ENCODE data around the gene SOX5.

The SOX5 gene

DNA sequence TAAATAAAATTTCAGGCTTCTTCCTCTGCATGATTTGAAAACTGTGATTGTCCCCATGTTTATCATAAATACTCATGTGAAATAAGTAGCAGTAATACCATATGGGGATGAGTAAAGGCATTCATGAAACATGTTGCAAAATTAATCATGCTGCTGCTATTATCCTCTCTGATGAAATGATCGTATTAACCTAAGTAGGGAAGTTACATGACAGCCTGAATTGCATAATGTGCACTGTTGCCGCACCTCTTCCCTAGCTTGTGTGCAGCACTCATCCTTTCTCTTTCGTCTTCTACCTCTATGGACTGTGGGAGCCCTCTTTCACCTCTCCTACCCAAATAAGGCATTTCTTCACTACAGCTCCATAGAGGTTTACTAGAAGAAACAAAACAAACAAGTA, 367.6 kb downstream of the SOX5 start:
- no peak overlapping the region for H3K4me3 ChIP-seq (ENCODE audit: low read length)
- no peaks in the 10 kb centered on the region for H3K9me3 ChIP-seq (ENCODE audit: low read length)
- no peaks in the 10 kb centered on the region for H3K4me1 ChIP-seq (ENCODE audit: insufficient read depth, low read length)
- H3K27me3 ChIP-seq (ENCODE audit: insufficient read depth, low read length): no peaks in the 10 kb centered on the region
- no peak overlapping the region for H2AFZ ChIP-seq (ENCODE audit: low read depth, low read length)
- H3K36me3 ChIP-seq (ENCODE audit: insufficient read depth, low read length): no peaks in the 10 kb centered on the region

DNA sequence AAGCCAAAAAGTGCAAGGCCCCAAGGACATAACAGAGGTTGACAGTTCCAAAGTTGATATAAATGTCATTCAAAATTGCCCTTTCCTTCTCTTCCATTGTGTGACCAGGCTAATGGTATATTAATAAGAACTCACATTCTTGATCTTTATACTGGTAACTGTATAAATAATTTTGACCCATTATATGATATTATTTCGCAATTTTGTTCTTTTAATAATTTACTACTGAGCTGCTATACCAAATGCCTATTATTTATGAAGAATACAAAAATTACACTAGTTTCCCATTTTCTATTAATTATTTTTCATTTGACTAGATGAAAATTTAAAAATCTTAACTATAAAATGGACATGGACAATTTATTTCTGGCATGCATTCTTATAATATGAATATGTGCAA, 370.2 kb downstream of the SOX5 start:
- Histone ChIP-seq H3K36me3 (ENCODE audit: insufficient read depth, low read length) (peaks cover 2% of the 10 kb centered on the region), H3K9me3 (ENCODE audit: low read length) (no peaks in the 10 kb centered on the region), H3K4me3 (ENCODE audit: low read length) (no peak overlapping the region), H3K4me1 (ENCODE audit: insufficient read depth, low read length) (no peaks in the 10 kb centered on the region), H2AFZ (ENCODE audit: low read depth, low read length) (no peak overlapping the region), H3K27me3 (ENCODE audit: insufficient read depth, low read length) (no peaks in the 10 kb centered on the region)

DNA sequence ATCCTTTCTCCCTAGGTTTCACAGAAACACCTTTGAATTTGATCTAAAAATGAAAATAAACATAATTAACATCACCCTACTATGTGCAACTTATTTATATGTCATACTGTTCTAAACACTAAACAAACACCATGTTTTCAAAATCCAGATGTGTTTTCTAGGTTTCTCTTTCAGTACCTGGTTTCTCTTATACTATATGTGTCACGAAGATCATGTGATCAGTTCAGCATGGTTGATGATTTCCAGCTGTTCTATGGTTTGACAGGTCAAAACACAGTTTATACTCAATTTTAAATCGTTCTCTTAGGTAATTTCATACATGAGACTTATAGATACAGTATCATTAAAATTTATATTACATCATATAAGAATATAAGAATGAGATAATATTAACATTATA, 373.1 kb downstream of the SOX5 start:
- no peak overlapping the region for H3K4me3 ChIP-seq (ENCODE audit: low read length)
- H3K4me1 ChIP-seq (ENCODE audit: insufficient read depth, low read length): peaks cover 2% of the 10 kb centered on the region
- H3K9me3 ChIP-seq (ENCODE audit: low read length): no peaks in the 10 kb centered on the region
- peaks cover 9% of the 10 kb centered on the region for H3K36me3 ChIP-seq (ENCODE audit: insufficient read depth, low read length)
- H3K27me3 ChIP-seq (ENCODE audit: insufficient read depth, low read length): no peaks in the 10 kb centered on the region
- H2AFZ ChIP-seq (ENCODE audit: low read depth, low read length): no peak overlapping the region

DNA sequence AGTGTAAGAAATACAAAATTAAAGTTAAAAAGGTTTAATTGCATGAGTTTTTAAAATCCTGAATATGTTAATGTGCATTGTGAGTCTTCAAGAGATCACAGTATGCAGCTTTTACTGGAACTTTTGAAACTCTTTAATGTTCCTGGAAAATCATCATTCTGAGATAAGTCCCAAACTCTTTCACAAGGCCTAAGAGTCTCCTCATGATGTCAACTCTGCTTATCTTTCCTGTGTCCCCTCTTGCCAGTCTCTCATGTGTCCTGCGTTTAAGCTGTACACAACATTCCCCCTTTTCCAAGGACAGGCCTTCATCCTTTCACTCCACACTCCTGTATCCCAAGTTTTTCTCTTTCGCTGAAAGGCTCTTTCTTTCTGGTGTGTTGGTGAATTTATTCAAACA, 380.1 kb downstream of the SOX5 start:
- Histone ChIP-seq H3K27me3 (ENCODE audit: insufficient read depth, low read length) (no peaks in the 10 kb centered on the region), H3K4me3 (ENCODE audit: low read length) (no peak overlapping the region), H3K4me1 (ENCODE audit: insufficient read depth, low read length) (peaks cover 2% of the 10 kb centered on the region), H2AFZ (ENCODE audit: low read depth, low read length) (no peak overlapping the region), H3K9me3 (ENCODE audit: low read length) (no peaks in the 10 kb centered on the region), H3K36me3 (ENCODE audit: insufficient read depth, low read length) (peaks cover 12% of the 10 kb centered on the region)

DNA sequence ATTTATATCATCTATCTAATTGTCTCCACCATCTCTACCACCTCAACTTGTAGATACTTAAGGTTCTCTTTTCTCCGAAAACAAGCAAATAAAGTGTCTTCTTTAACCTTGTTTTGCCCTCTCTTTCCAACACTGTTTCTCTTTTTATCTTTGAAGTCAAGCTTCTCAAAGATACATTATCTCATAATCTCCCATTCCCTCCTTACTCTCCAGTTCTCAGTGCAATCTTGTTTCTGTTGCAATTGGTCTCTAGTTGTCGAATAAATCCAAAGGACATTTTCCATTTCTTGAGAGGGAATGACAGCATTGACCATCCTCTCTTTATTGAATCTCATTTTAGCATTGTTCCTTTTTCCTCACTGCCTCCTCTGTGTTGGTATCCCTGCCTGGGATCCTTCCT, 383.3 kb downstream of the SOX5 start:
- Histone ChIP-seq H3K36me3 (ENCODE audit: insufficient read depth, low read length) (peaks cover 10% of the 10 kb centered on the region), H3K4me3 (ENCODE audit: low read length) (no peak overlapping the region), H3K9me3 (ENCODE audit: low read length) (no peaks in the 10 kb centered on the region)

DNA sequence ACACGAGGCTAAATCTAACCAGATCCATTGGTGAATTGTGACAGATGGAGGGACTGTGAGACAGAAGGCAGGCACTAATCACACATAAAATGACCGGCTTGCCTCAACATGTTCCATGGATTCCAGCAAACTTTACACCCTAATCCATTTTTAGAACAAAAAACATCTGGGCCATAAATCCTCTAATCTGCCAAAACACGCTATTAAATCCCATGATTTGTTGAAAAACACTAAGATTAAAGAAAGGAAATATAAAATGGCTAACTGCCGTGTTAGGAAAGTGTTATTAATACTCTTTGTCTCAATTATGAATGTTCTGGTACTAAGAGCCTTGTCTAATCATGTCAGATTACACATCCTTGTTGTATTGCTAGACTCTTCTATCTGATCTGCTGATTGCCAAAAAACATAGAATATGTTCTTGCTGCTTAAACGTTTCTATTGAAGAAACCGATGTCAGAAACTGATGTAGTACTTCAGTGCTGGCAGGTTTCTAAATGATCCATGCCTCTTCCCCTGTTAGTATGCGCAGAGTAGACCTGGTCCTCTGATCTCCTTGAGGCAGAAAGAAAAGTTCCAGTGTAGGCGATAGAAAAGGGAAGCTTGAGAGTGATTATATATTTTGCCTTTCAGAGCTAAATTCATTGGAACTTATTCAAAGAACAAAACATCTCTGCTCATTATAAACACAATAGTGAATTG, 384.9 kb downstream of the SOX5 start:
- no peaks in the 10 kb centered on the region for H3K4me1 ChIP-seq (ENCODE audit: insufficient read depth, low read length)
- H3K9me3 ChIP-seq (ENCODE audit: low read length): no peaks in the 10 kb centered on the region
- no peaks in the 10 kb centered on the region for H3K27me3 ChIP-seq (ENCODE audit: insufficient read depth, low read length)
- H2AFZ ChIP-seq (ENCODE audit: low read depth, low read length): no peak overlapping the region
- H3K36me3 ChIP-seq (ENCODE audit: insufficient read depth, low read length): peaks cover 13% of the 10 kb centered on the region
- no peak overlapping the region for H3K4me3 ChIP-seq (ENCODE audit: low read length)

More for the DNA sequence above, 383.3 kb downstream of the SOX5 start:
- Histone ChIP-seq H3K27me3 (ENCODE audit: insufficient read depth, low read length) (no peaks in the 10 kb centered on the region), H2AFZ (ENCODE audit: low read depth, low read length) (no peak overlapping the region), H3K4me1 (ENCODE audit: insufficient read depth, low read length) (no peaks in the 10 kb centered on the region)

DNA sequence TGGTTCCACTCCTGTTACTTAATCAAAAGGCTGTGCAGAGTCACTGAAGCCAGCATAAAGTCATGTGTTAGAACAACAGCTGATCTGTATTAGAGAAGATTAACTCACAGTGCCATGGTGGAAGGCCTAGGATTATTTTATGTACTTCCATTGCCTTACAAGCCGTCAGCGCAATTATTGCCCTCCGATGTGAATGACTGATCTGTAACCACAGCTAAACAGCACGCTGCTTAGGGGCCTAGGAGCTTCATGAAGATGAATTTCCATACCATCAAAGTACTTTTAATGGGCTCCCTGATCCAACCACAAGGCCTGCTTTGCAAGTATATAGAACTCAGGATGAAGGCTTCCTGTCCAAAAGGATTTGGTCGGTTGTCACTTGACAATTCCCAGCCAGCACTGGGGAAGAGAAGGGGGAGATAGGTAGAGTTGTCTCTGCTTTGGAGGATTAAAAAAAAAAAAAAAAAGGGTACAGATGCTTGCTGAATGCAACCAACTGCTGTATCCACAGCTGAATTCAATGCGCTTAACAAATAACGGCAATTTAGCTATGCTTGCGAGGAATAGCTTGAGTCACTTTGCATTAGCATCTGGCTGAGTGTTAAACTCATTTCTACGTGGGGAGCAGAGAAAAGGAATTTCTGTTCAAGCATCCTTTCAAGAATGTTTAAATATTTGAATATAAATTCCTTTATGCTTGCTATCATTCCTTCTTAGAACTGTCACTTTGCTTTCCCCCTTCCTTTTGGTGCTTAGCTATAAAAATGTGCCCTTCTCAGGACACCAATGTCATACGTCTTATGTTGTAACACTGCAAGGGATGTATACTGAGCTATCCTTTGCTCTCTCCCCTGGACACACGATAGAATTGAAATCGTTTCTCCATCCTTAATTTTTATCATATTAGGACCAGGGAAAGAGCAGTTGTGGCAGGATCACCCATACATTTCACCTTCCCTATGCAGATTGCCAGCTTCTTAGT, 387.8 kb downstream of the SOX5 start:
- Histone ChIP-seq H3K4me1 (ENCODE audit: insufficient read depth, low read length) (peaks cover 2% of the 10 kb centered on the region), H2AFZ (ENCODE audit: low read depth, low read length) (no peak overlapping the region), H3K27me3 (ENCODE audit: insufficient read depth, low read length) (no peaks in the 10 kb centered on the region), H3K4me3 (ENCODE audit: low read length) (no peak overlapping the region), H3K9me3 (ENCODE audit: low read length) (peaks cover 2% of the 10 kb centered on the region), H3K36me3 (ENCODE audit: insufficient read depth, low read length) (peaks cover 18% of the 10 kb centered on the region)

DNA sequence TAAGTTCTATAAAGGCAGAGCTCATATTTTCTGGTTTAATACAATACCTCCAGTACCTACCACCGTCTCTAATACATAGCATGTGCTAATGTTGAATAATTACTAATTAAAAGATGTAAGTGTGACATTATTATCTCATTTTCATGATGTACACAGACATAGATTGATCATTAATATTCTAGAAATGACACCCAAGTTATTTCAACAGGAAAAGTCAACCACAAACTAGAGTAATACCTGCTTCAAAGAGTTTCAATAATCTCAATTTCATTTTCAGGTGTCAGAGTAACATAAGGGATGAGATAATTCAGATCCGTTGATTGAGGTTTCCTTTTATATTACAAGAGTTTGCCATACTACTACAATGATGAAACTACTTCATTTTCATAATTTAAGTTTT, 388.9 kb downstream of the SOX5 start:
- Histone ChIP-seq H3K36me3 (ENCODE audit: insufficient read depth, low read length) (peaks cover 18% of the 10 kb centered on the region), H3K4me3 (ENCODE audit: low read length) (no peak overlapping the region), H2AFZ (ENCODE audit: low read depth, low read length) (no peak overlapping the region), H3K4me1 (ENCODE audit: insufficient read depth, low read length) (peaks cover 13% of the 10 kb centered on the region), H3K27me3 (ENCODE audit: insufficient read depth, low read length) (no peaks in the 10 kb centered on the region), H3K9me3 (ENCODE audit: low read length) (peaks cover 2% of the 10 kb centered on the region)

DNA sequence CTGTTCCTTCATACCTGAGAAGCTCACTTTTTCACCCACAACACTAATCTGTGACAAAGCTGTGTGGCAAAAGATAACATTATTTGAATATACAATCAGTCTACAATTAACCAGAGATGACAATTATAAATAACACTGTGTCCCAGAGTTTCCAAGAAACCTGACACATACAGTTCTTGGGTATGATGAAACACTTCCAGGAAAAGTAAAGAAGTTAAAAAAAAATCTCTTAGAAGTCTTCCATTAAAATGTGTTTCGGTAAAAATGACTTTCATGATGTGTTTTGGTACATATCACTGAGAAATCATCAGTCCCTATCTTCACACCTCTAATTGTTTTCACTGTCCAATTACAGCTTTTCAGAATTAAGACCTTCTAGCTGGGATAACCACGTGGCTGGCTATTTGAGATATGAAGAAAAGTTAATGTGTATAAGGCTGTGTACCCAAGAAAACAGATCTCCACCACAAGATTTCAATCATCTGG, 390.2 kb downstream of the SOX5 start:
- H3K36me3 ChIP-seq (ENCODE audit: insufficient read depth, low read length): peaks cover 18% of the 10 kb centered on the region
- no peak overlapping the region for H2AFZ ChIP-seq (ENCODE audit: low read depth, low read length)
- peaks cover 2% of the 10 kb centered on the region for H3K9me3 ChIP-seq (ENCODE audit: low read length)
- peaks cover 21% of the 10 kb centered on the region for H3K4me1 ChIP-seq (ENCODE audit: insufficient read depth, low read length)
- H3K27me3 ChIP-seq (ENCODE audit: insufficient read depth, low read length): no peaks in the 10 kb centered on the region
- no peak overlapping the region for H3K4me3 ChIP-seq (ENCODE audit: low read length)

DNA sequence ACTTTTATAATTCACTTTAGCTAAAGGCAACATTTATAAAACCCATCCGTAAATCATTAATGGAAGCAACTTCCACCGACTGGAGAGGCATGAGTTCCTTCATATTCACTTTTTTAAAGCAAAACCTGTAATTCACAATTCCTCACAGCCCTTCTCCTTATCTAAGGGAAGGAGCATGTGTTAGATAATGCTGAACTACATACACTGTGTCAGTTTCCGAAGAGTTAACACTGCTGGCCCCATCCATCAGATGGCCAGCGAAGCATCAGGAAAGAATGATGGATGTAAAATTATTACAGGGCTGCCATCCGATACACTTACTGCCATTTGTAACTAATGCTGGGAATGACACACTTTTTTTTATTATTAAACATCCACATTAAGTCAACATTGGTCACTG, 392.8 kb downstream of the SOX5 start:
- H3K4me1 ChIP-seq (ENCODE audit: insufficient read depth, low read length): peaks cover 21% of the 10 kb centered on the region
- H3K36me3 ChIP-seq (ENCODE audit: insufficient read depth, low read length): peaks cover 12% of the 10 kb centered on the region
- no peaks in the 10 kb centered on the region for H3K27me3 ChIP-seq (ENCODE audit: insufficient read depth, low read length)
- no peak overlapping the region for H3K4me3 ChIP-seq (ENCODE audit: low read length)
- no peak overlapping the region for H2AFZ ChIP-seq (ENCODE audit: low read depth, low read length)
- peaks cover 2% of the 10 kb centered on the region for H3K9me3 ChIP-seq (ENCODE audit: low read length)

DNA sequence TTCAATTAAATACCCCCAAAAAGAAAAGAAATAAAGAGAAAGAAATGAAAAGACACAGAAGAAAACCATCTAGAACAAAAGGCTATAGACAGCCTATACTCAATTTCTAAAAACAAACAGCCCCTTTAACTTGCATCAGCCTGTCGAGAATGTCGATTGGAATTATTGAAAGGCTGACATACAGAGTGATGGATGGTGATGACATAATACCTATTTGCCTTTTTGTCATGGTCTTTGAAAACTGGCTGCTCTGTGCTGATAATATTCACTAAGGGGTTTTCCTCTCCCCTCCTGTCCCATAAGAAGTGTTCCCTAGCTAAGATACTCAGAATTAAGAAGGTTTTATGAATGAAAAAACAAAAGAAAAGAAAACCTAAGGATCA, 393.7 kb downstream of the SOX5 start:
- Histone ChIP-seq H2AFZ (ENCODE audit: low read depth, low read length) (no peak overlapping the region), H3K4me3 (ENCODE audit: low read length) (no peak overlapping the region), H3K27me3 (ENCODE audit: insufficient read depth, low read length) (no peaks in the 10 kb centered on the region), H3K36me3 (ENCODE audit: insufficient read depth, low read length) (peaks cover 10% of the 10 kb centered on the region), H3K4me1 (ENCODE audit: insufficient read depth, low read length) (peaks cover 21% of the 10 kb centered on the region), H3K9me3 (ENCODE audit: low read length) (peaks cover 2% of the 10 kb centered on the region)

DNA sequence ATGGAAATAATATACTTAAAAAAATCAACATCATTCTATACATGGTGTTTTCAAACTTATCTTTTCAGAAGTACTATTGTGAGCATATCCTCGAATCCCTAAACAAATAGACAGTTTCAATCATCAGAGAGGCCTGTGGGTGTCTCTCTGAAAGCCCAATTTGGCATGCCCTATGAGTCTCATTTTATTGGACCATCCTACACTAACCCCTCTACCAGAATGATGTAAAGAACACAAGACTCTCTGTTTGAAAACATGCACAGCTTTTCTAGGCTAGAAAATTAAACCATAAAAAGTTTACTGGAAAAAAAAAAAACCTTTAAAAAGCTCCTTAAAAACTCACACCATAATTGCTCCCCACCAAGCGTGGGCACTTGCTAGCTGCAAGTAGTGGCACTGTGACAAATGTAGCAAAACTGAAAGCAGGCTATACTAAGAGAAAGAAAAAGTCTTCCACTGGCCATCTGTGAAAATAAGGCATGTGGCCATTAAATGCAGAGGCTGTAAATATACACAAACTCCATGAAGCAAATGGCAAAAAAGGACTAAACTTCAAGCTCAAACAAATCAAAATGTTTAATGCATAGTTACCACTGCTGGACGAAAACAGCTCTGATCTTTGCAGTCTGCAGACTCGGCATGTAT, 394.2 kb downstream of the SOX5 start:
- H3K36me3 ChIP-seq (ENCODE audit: insufficient read depth, low read length): peaks cover 5% of the 10 kb centered on the region
- no peak overlapping the region for H2AFZ ChIP-seq (ENCODE audit: low read depth, low read length)
- peaks cover 2% of the 10 kb centered on the region for H3K9me3 ChIP-seq (ENCODE audit: low read length)
- H3K4me3 ChIP-seq (ENCODE audit: low read length): no peak overlapping the region
- peaks cover 21% of the 10 kb centered on the region for H3K4me1 ChIP-seq (ENCODE audit: insufficient read depth, low read length)
- no peaks in the 10 kb centered on the region for H3K27me3 ChIP-seq (ENCODE audit: insufficient read depth, low read length)

DNA sequence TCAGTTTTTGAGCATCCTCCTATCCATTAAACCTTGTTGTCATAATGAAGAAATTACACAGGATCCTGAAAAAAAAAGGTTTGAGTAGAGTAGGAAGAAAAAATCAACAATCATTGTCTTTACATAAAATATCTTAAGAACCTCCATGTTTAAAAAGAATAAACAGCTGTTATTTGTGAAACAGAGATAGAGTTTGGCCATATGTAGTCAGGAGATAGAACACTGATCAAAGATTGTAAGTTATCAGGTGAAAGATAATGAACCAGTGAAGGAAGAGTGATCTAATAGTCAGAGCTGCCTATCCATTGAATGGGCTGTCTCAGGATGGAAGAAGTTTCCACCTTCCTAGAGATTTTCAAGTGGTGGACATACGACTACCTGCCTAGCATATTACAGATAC, 397.1 kb downstream of the SOX5 start:
- Histone ChIP-seq H3K4me3 (ENCODE audit: low read length) (no peak overlapping the region), H3K36me3 (ENCODE audit: insufficient read depth, low read length) (peaks cover 4% of the 10 kb centered on the region), H2AFZ (ENCODE audit: low read depth, low read length) (no peak overlapping the region), H3K9me3 (ENCODE audit: low read length) (no peaks in the 10 kb centered on the region), H3K27me3 (ENCODE audit: insufficient read depth, low read length) (no peaks in the 10 kb centered on the region), H3K4me1 (ENCODE audit: insufficient read depth, low read length) (peaks cover 21% of the 10 kb centered on the region)
